ENCODE measurements around the gene IL4I1. TPM values are rescaled to one million over a fixed set of nuclear protein-coding genes. Genes with fewer than 3 reads are reported as not detected.

IL4I1 gene
- total and polyA plus RNA-seq, 2 donors (not counting 1 experiment from before 2014, with no cell fraction given): 0.48 to 3.1 TPM

DNA sequence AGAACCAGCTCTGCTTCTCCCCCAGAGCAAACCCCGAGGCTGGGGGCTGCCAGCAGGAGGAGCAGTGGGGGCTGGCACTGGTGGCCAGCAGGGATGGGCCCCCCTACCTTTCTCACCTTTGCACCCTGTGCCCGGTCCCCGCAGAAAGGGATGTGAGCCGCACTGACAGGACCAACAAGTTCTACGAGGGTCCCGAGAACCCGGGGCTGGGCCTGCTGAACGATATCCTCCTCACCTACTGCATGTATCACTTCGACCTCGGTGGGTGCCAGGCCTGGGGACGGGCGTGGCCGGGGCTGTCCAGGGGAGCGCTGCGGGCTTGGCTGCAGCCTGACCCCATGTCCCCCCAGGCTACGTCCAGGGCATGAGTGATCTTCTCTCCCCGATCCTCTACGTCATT, 12.6 kb downstream of the IL4I1 start:
- Mint-ChIP-seq H3K4me3 (no peak overlapping the region), H3K4me1 (peaks cover 2% of the 10 kb centered on the region), H3K27ac (no peak overlapping the region), H3K27me3 (no peaks in the 10 kb centered on the region), H3K9me3 (ENCODE audit: insufficient read depth) (no peaks in the 10 kb centered on the region)
- no peak for ATAC-seq (ENCODE audit: low read depth)
- DNase-seq: no peak
- Histone ChIP-seq H3K4me2 (replicated peaks; ENCODE audit: low read depth, low read length, poor library complexity, severe bottlenecking) (no peak overlapping the region), H3K9ac (ENCODE audit: low read length) (no peak overlapping the region), H3K9me3 (ENCODE audit: control extremely low read depth in 1 of 3, control insufficient read depth in 2 of 3, insufficient read depth in 1 of 3, low read length in 2 of 3) (no peaks in the 10 kb centered on the region), H3K36me3 (replicated peaks in 1 of 2; ENCODE audit: control extremely low read depth in 1 of 2, control insufficient read depth in 1 of 2, extremely low read depth in 1 of 2, insufficient read depth in 2 of 2, low read length in 1 of 2) (peaks cover 0 to 56% of the 10 kb centered on the region in 2 experiments), H2AFZ (ENCODE audit: insufficient read depth, low read depth, low read length, poor library complexity, severe bottlenecking) (no peak overlapping the region), H3K27ac (ENCODE audit: low read length in 2 of 2) (no peak overlapping the region), H3K79me2 (ENCODE audit: control insufficient read depth, insufficient read depth, low read length) (peaks cover 4% of the 10 kb centered on the region), H3K27me3 (replicated peaks in 1 of 4; ENCODE audit: control extremely low read depth in 1 of 4, control insufficient read depth in 3 of 4, insufficient read depth in 4 of 4, low read length in 3 of 4) (no peaks in the 10 kb centered on the region), H3K4me1 (ENCODE audit: control insufficient read depth in 2 of 2, insufficient read depth in 2 of 2, low read length in 2 of 2) (peaks cover 0 to under 1% of the 10 kb centered on the region in 2 donors), H3K4me3 (ENCODE audit: control extremely low read depth in 1 of 5, extremely low read depth in 1 of 5, insufficient read depth in 1 of 5, low read depth in 2 of 5, low read length in 4 of 5) (no peak overlapping the region), H4K20me1 (ENCODE audit: control insufficient read depth, insufficient read depth, low read length, poor library complexity, severe bottlenecking) (peaks cover 43% of the 10 kb centered on the region)
- WGBS (ENCODE audit: insufficient coverage): 96% methylated on average over 17 of the region's 18 CpGs
- POLR2A ChIA-PET: no interaction called here
- intact Hi-C loops (cut with micrococcal nuclease): no loop called here
- CTCF ChIA-PET: no interaction called here
- TF ChIP-seq, protein P1, sequence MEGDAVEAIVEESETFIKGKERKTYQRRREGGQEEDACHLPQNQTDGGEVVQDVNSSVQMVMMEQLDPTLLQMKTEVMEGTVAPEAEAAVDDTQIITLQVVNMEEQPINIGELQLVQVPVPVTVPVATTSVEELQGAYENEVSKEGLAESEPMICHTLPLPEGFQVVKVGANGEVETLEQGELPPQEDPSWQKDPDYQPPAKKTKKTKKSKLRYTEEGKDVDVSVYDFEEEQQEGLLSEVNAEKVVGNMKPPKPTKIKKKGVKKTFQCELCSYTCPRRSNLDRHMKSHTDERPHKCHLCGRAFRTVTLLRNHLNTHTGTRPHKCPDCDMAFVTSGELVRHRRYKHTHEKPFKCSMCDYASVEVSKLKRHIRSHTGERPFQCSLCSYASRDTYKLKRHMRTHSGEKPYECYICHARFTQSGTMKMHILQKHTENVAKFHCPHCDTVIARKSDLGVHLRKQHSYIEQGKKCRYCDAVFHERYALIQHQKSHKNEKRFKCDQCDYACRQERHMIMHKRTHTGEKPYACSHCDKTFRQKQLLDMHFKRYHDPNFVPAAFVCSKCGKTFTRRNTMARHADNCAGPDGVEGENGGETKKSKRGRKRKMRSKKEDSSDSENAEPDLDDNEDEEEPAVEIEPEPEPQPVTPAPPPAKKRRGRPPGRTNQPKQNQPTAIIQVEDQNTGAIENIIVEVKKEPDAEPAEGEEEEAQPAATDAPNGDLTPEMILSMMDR (IDR thresholded peaks at IDR 0.05): no peak
- TF ChIP-seq EZH2 (IDR thresholded peaks at IDR 0.05; ENCODE audit: borderline replicate concordance, insufficient read depth, low read depth, low read length, poor library complexity, severe bottlenecking): no peak

DNA sequence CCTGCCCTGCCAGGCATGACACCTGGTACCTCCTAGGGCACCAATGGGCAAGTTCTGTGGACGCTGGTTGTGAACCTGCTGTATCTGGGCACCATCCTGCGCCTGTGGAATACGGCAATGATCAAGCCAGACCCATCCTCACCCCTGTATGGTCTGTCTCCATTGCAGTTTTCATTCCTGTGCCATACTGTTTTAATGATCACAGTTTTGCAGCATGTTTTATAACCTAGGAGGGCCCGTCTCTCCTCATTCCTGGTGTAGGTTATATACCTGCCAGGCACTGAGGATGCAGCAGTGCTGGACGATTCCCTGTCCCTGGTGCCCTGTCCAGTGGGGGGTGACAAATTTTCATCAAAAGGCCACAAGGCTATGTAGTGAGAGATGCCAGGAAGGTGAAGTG, 13.6 kb downstream of the IL4I1 start:
- peaks cover 0 to 62% of the 10 kb centered on the region in 2 experiments for H3K36me3 ChIP-seq (replicated peaks in 1 of 2; ENCODE audit: control extremely low read depth in 1 of 2, control insufficient read depth in 1 of 2, extremely low read depth in 1 of 2, insufficient read depth in 2 of 2, low read length in 1 of 2)
- peaks cover 8% of the 10 kb centered on the region for H3K4me1 Mint-ChIP-seq

More for the DNA sequence above, 13.6 kb downstream of the IL4I1 start:
- Mint-ChIP-seq H3K27me3 (no peaks in the 10 kb centered on the region), H3K4me3 (no peak overlapping the region), H3K27ac (no peak overlapping the region), H3K9me3 (ENCODE audit: insufficient read depth) (no peaks in the 10 kb centered on the region)
- Histone ChIP-seq H3K4me3 (ENCODE audit: control extremely low read depth in 1 of 5, extremely low read depth in 1 of 5, insufficient read depth in 1 of 5, low read depth in 2 of 5, low read length in 4 of 5) (no peak overlapping the region), H3K4me2 (replicated peaks; ENCODE audit: low read depth, low read length, poor library complexity, severe bottlenecking) (no peak overlapping the region), H3K79me2 (ENCODE audit: control insufficient read depth, insufficient read depth, low read length) (peaks cover 7% of the 10 kb centered on the region), H3K4me1 (ENCODE audit: control insufficient read depth in 2 of 2, insufficient read depth in 2 of 2, low read length in 2 of 2) (peaks cover 5 to 11% of the 10 kb centered on the region in 2 donors), H3K9me3 (ENCODE audit: control extremely low read depth in 1 of 3, control insufficient read depth in 2 of 3, insufficient read depth in 1 of 3, low read length in 2 of 3) (no peaks in the 10 kb centered on the region), H3K27ac (ENCODE audit: low read length in 2 of 2) (no peak overlapping the region), H3K27me3 (replicated peaks in 1 of 4; ENCODE audit: control extremely low read depth in 1 of 4, control insufficient read depth in 3 of 4, insufficient read depth in 4 of 4, low read length in 3 of 4) (no peaks in the 10 kb centered on the region), H4K20me1 (ENCODE audit: control insufficient read depth, insufficient read depth, low read length, poor library complexity, severe bottlenecking) (peaks cover 51% of the 10 kb centered on the region), H3K9ac (ENCODE audit: low read length) (no peak overlapping the region), H2AFZ (ENCODE audit: insufficient read depth, low read depth, low read length, poor library complexity, severe bottlenecking) (no peak overlapping the region)
- TF ChIP-seq, protein P1 (IDR thresholded peaks at IDR 0.05): no peak
- TF ChIP-seq EZH2 (IDR thresholded peaks at IDR 0.05; ENCODE audit: borderline replicate concordance, insufficient read depth, low read depth, low read length, poor library complexity, severe bottlenecking): no peak
- CTCF ChIA-PET: no interaction called here
- 100% methylated on average over 5 of the region's 5 CpGs for WGBS (ENCODE audit: insufficient coverage)
- intact Hi-C loops (cut with micrococcal nuclease): no loop called here
- ATAC-seq (ENCODE audit: low read depth) (no peak), DNase-seq (no peak)
- POLR2A ChIA-PET: no interaction called here

All from B cell (primary cell).